B cell (primary cell): Measurements from ENCODE around the gene CAMTA1. TPM values are rescaled to one million over a fixed set of nuclear protein-coding genes. Genes with fewer than 3 reads are reported as not detected.

ENCODE experiments used
- ATAC-seq: fragments of 200-7000 bp; cut with Tn5 transposase; one replicate; pipeline ENCODE4 v1.10.0; 2021; ENCODE audit warnings: low read depth, mild to moderate bottlenecking, moderate number of reproducible peaks, moderate library complexity
- CTCF ChIA-PET: fragments of 350-600 bp; sonication (Branson Sonifier 250); formaldehyde crosslinking; loops from one replicate; lab custom pipeline; 2021; ENCODE audit warnings: antibody characterized with exemption, inconsistent platforms; lab: Charles Lee
- POLR2A ChIA-PET: fragments of 350-600 bp; sonication (Branson Sonifier 250); formaldehyde crosslinking; loops from one replicate; lab custom pipeline; 2021; ENCODE audit warnings: antibody characterized with exemption; lab: Charles Lee
- DNase-seq: peaks from one replicate; pipeline ENCODE4 v3.0.0; 2013
- H2AFZ ChIP-seq: 2 replicates; pipeline ENCODE4 v1.6.1; 2012; ENCODE audit warnings: mild to moderate bottlenecking, low read depth, low read length; ENCODE audit not compliant: insufficient read depth, poor library complexity, severe bottlenecking
- H3K27ac ChIP-seq, 2 donors: 1 replicate in 1 of 2; 2 replicates in 1 of 2; pipeline ENCODE4 v1.5.1; 2012 to 2013; ENCODE audit warnings: low read length in 2 of 2, mild to moderate bottlenecking in 2 of 2, moderate library complexity in 1 of 2
- H3K27me3 ChIP-seq, 4 experiments: fragments of 200-600 bp in 1 of 4; sonication (generic) in 1 of 4; replicated peaks in 1 of 4; 1 replicate in 2 of 4; 2 replicates in 2 of 4; pipeline versions ENCODE4 v1.6.1 to v1.7.0; 2013 to 2016; ENCODE audit warnings: low read length in 3 of 4, mild to moderate bottlenecking in 2 of 4, mixed read lengths in 1 of 4, moderate library complexity in 1 of 4; ENCODE audit not compliant: insufficient read depth in 4 of 4, control insufficient read depth in 3 of 4; ENCODE audit errors: control extremely low read depth in 1 of 4
- H3K36me3 ChIP-seq, 2 experiments: replicated peaks in 1 of 2; 1 replicate in 1 of 2; 2 replicates in 1 of 2; pipeline versions ENCODE4 v1.6.1 to v1.7.1; 2013; ENCODE audit warnings: low read length in 1 of 2; ENCODE audit not compliant: insufficient read depth in 2 of 2, control insufficient read depth in 1 of 2; ENCODE audit errors: control extremely low read depth in 1 of 2, extremely low read depth in 1 of 2
- H3K4me1 ChIP-seq, 2 donors: fragments of 200-600 bp in 1 of 2; sonication (generic) in 1 of 2; 1 replicate in 1 of 2; 2 replicates in 1 of 2; pipeline versions ENCODE4 v1.5.1 to v1.6.1; 2013 to 2017; ENCODE audit warnings: low read length in 2 of 2; ENCODE audit not compliant: control insufficient read depth in 2 of 2, insufficient read depth in 2 of 2
- H3K4me2 ChIP-seq: replicated peaks from 2 replicates; pipeline ENCODE3; 2012; ENCODE audit warnings: mild to moderate bottlenecking, low read depth, low read length; ENCODE audit not compliant: poor library complexity, severe bottlenecking
- H3K4me3 ChIP-seq, 5 experiments: fragments of 200-600 bp in 1 of 5; sonication (generic) in 1 of 5; 1 replicate in 3 of 5; 2 replicates in 2 of 5; pipeline versions ENCODE4 v1.5.1 to v1.7.0; 2011 to 2016; ENCODE audit warnings: low read length in 4 of 5, mild to moderate bottlenecking in 4 of 5, low read depth in 2 of 5, control low read depth in 1 of 5, moderate library complexity in 1 of 5; ENCODE audit not compliant: insufficient read depth in 1 of 5; ENCODE audit errors: control extremely low read depth in 1 of 5, extremely low read depth in 1 of 5
- H3K79me2 ChIP-seq: fragments of 200-600 bp; sonication (generic); one replicate; pipeline ENCODE4 v1.6.0; 2016; ENCODE audit warnings: low read length; ENCODE audit not compliant: control insufficient read depth, insufficient read depth
- H3K9ac ChIP-seq: fragments of 200-600 bp; sonication (generic); 2 replicates; pipeline ENCODE4 v1.6.1; 2017; ENCODE audit warnings: mild to moderate bottlenecking, low read length, moderate library complexity
- H3K9me3 ChIP-seq, 3 donors: one replicate each; pipeline versions ENCODE4 v1.6.1 to v1.7.1; 2013; ENCODE audit warnings: low read length in 2 of 3; ENCODE audit not compliant: control insufficient read depth in 2 of 3, insufficient read depth in 1 of 3; ENCODE audit errors: control extremely low read depth in 1 of 3
- H4K20me1 ChIP-seq: 2 replicates; pipeline ENCODE4 v1.6.0; 2012; ENCODE audit warnings: mild to moderate bottlenecking, low read length; ENCODE audit not compliant: insufficient read depth, control insufficient read depth, poor library complexity, severe bottlenecking
- H3K27ac Mint-ChIP-seq: one replicate; pipeline ENCODE4 v1.8.0; 2021; ENCODE audit warnings: mixed read lengths
- H3K27me3 Mint-ChIP-seq: one replicate; pipeline ENCODE4 v1.8.0; 2021; ENCODE audit warnings: mixed read lengths
- H3K4me1 Mint-ChIP-seq: one replicate; pipeline ENCODE4 v1.8.0; 2021; ENCODE audit warnings: mixed read lengths
- H3K4me3 Mint-ChIP-seq: one replicate; pipeline ENCODE4 v1.8.0; 2021; ENCODE audit warnings: mixed read lengths
- H3K9me3 Mint-ChIP-seq: one replicate; pipeline ENCODE4 v1.8.0; 2022; ENCODE audit warnings: mixed read lengths; ENCODE audit not compliant: insufficient read depth
- CTCF ChIP-seq: fragments of 200-600 bp; IDR thresholded peaks from one replicate; pipeline ENCODE4 v1.8.0; 2022; ENCODE audit warnings: antibody characterized with exemption, mild to moderate bottlenecking
- EZH2 ChIP-seq: IDR thresholded peaks from 2 replicates; pipeline ENCODE4 v1.6.1; 2012; ENCODE audit warnings: borderline replicate concordance, low read depth, mild to moderate bottlenecking, moderate library complexity, low read length; ENCODE audit not compliant: insufficient read depth, poor library complexity, severe bottlenecking
- WGBS: methylation state at CpG from one replicate; pipeline ENCODE4 v1.1.5; 2013; ENCODE audit warnings: missing lambda C conversion rate; ENCODE audit not compliant: insufficient coverage; 5-methylcytosine and 5-hydroxymethylcytosine counted together
- intact Hi-C: fragments of 100-400 bp; cut with micrococcal nuclease; formaldehyde crosslinking; loops from one replicate; pipeline ENCODE4 v1.10.0; 2022
- polyA plus RNA-seq: library from polyadenylated mRNA; depleted of rRNA; stranded (reverse); fragments of >200 nt; gene quantifications from 2 replicates; pipeline ENCODE4 v1.2.3, GENCODE V29; 2012
- total RNA-seq, 2 donors: library from RNA; stranded (reverse); fragments of 120-200 nt in 1 of 2; gene quantifications; 1 replicate in 1 of 2; 2 replicates in 1 of 2; pipeline versions ENCODE4 v1.2.3 to v1.2.4, GENCODE V29; 2013 to 2022

The CAMTA1 gene
- total and polyA plus RNA-seq, 2 donors (not counting 1 experiment from before 2014, with no cell fraction given), result 42.2 to 45.7 TPM

DNA sequence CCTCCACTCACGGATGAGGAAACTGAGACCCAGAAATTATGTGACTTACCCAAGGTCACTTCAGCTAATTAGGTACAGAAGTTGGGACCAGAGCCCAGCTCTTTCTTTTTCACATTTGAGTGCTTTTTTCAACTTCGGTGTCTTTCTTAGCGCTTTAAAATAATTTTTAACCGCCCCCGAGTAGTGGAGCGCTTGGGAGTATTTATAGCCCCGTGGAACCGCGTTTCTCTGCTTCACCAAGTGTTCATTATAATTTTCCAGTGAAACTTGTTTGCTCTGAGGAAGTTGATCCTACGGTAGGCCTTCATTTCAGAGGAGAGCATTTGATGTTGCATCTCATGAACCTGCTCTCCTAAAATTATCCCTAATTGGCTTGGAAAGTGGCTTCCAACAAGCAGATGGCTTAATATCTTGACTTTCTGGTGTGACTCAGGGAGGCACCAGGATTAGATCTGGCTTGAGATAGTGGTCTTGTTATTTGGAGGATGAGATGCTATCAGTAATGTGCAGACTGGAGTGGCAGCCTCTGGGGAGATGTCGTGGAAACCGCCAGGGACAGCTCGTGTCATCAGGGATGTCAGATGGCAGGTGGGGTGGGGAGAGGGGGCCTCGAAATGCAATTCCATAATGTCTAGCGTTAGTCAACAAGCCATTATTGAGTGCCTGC lies 321.3 kb downstream of the CAMTA1 start:
- Histone ChIP-seq H3K9me3 (peaks cover 0 to 5% (median 0%) of the 10 kb centered on the region in 3 donors), H3K79me2 (no peaks in the 10 kb centered on the region), H3K4me1 (no peaks in the 10 kb centered on the region), H3K27ac (no peak overlapping the region), H2AFZ (no peak overlapping the region), H3K9ac (no peak overlapping the region), H4K20me1 (no peaks in the 10 kb centered on the region), H3K4me3 (no peak overlapping the region), H3K36me3 (no peaks in the 10 kb centered on the region), H3K27me3 (no peaks in the 10 kb centered on the region), H3K4me2 (no peak overlapping the region)
- H3K9me3 Mint-ChIP-seq, result peaks cover 3% of the 10 kb centered on the region
- ChIA-PET CTCF (no interaction called here), POLR2A (no interaction called here)
- intact Hi-C loops, result no loop called here
- WGBS, result 75% methylated on average over 14 of the region's 15 CpGs
- DNase-seq (no peak), ATAC-seq (no peak)
- H3K4me1 Mint-ChIP-seq, result no peaks in the 10 kb centered on the region
- H3K27me3 Mint-ChIP-seq, result peaks cover 15% of the 10 kb centered on the region
- H3K27ac Mint-ChIP-seq, result no peak overlapping the region
- H3K4me3 Mint-ChIP-seq, result no peak overlapping the region
- TF ChIP-seq EZH2 (no peak), CTCF (no peak)

DNA sequence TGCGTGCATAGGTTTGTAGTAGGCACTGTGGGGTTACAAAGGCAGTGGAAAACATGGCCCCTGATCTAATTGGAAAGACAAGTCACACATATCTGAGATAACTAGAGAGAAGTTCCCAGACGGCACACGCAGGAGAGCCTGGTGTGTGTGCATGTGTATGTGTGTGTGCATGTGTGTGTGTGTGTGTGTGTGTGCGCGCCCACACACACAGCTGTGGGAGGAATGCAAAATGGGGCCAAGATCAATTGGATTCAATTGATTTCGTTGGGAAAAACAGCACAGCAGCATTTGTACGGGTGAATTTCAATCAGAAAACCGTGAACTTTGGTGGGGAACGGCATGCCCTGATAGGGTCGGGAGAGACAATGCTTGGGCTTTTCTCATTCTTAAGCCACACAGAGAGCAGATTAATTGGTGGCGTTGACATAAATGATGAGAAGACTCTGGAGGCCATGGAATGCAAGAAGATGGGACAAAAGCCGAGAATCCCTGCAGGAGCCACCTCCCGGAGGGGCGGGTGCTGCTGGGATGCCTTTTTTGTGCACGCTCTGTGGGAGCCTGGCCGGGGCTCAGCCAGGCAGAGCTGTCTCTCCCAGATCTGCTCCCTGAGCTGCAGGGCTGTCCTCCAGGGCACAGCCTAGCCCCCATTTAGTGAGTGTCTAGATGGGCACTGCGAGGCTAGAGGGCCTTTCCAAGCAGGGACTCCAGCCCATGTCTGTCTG lies 322.0 kb downstream of the CAMTA1 start:
- no peak overlapping the region for H3K27ac ChIP-seq
- H3K9ac ChIP-seq, result no peak overlapping the region
- peaks cover 0 to 5% (median 0%) of the 10 kb centered on the region in 3 donors for H3K9me3 ChIP-seq
- intact Hi-C loops, result no loop called here
- ChIA-PET CTCF (no interaction called here), POLR2A (no interaction called here)
- no peak overlapping the region for H2AFZ ChIP-seq
- H3K36me3 ChIP-seq, result no peaks in the 10 kb centered on the region
- DNase-seq, result no peak
- ATAC-seq, result no peak
- Mint-ChIP-seq H3K27ac (no peak overlapping the region), H3K4me3 (no peak overlapping the region), H3K27me3 (peaks cover 20% of the 10 kb centered on the region), H3K4me1 (no peaks in the 10 kb centered on the region), H3K9me3 (peaks cover 3% of the 10 kb centered on the region)
- no peaks in the 10 kb centered on the region for H3K27me3 ChIP-seq
- no peaks in the 10 kb centered on the region for H3K4me1 ChIP-seq
- H4K20me1 ChIP-seq, result no peaks in the 10 kb centered on the region
- no peak overlapping the region for H3K4me3 ChIP-seq
- H3K4me2 ChIP-seq, result no peak overlapping the region
- no peak for TF ChIP-seq EZH2
- TF ChIP-seq CTCF, result no peak
- H3K79me2 ChIP-seq, result no peaks in the 10 kb centered on the region
- WGBS, result 85% methylated on average over 16 of the region's 17 CpGs
